Measurements from ENCODE around the gene SETX.
"Not testable (repeated sequence)": the region's sequence is repeated elsewhere in the genome, so short reads cannot be mapped to it uniquely, and the experiment has no call there.

- TF ChIP-seq, protein P1, sequence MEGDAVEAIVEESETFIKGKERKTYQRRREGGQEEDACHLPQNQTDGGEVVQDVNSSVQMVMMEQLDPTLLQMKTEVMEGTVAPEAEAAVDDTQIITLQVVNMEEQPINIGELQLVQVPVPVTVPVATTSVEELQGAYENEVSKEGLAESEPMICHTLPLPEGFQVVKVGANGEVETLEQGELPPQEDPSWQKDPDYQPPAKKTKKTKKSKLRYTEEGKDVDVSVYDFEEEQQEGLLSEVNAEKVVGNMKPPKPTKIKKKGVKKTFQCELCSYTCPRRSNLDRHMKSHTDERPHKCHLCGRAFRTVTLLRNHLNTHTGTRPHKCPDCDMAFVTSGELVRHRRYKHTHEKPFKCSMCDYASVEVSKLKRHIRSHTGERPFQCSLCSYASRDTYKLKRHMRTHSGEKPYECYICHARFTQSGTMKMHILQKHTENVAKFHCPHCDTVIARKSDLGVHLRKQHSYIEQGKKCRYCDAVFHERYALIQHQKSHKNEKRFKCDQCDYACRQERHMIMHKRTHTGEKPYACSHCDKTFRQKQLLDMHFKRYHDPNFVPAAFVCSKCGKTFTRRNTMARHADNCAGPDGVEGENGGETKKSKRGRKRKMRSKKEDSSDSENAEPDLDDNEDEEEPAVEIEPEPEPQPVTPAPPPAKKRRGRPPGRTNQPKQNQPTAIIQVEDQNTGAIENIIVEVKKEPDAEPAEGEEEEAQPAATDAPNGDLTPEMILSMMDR (IDR thresholded peaks at IDR 0.05), result not testable (repeated sequence)
- TF ChIP-seq POLR2AphosphoS5, POLR2A (IDR thresholded peaks at IDR 0.05): not testable (repeated sequence)
Observed at GRCh38 chr9:132377769-132378168, 23.0 kb upstream of the SETX start.

Measured in breast epithelium (tissue), 3 donors.